ENCODE measurements around the gene TNIK. TPM values are rescaled to one million over a fixed set of nuclear protein-coding genes. Genes with fewer than 3 reads are reported as not detected.

Gene TNIK
- total and polyA plus RNA-seq, 2 experiments from 2014 or later = 14.6 to 34.3 TPM

DNA sequence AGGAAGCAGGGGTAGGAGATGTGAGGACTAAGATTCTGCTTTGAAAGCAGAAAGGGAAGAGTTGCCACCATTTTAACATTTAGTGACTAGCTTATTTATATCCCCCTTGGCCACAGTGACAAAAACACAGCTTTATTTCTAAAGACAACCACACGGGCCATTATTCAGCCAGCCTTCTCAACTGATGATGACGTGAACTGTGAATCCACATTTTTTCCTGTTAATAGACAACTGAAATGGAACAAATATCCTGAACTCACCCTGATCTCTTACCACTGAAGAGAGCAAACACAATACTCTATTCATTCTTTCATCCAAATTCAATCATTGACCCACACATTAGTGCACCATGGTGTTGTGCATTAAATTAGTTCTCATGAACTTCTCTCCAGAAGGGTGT is 145.1 kb downstream of the TNIK start (continued):
- TF ChIP-seq, protein P1, sequence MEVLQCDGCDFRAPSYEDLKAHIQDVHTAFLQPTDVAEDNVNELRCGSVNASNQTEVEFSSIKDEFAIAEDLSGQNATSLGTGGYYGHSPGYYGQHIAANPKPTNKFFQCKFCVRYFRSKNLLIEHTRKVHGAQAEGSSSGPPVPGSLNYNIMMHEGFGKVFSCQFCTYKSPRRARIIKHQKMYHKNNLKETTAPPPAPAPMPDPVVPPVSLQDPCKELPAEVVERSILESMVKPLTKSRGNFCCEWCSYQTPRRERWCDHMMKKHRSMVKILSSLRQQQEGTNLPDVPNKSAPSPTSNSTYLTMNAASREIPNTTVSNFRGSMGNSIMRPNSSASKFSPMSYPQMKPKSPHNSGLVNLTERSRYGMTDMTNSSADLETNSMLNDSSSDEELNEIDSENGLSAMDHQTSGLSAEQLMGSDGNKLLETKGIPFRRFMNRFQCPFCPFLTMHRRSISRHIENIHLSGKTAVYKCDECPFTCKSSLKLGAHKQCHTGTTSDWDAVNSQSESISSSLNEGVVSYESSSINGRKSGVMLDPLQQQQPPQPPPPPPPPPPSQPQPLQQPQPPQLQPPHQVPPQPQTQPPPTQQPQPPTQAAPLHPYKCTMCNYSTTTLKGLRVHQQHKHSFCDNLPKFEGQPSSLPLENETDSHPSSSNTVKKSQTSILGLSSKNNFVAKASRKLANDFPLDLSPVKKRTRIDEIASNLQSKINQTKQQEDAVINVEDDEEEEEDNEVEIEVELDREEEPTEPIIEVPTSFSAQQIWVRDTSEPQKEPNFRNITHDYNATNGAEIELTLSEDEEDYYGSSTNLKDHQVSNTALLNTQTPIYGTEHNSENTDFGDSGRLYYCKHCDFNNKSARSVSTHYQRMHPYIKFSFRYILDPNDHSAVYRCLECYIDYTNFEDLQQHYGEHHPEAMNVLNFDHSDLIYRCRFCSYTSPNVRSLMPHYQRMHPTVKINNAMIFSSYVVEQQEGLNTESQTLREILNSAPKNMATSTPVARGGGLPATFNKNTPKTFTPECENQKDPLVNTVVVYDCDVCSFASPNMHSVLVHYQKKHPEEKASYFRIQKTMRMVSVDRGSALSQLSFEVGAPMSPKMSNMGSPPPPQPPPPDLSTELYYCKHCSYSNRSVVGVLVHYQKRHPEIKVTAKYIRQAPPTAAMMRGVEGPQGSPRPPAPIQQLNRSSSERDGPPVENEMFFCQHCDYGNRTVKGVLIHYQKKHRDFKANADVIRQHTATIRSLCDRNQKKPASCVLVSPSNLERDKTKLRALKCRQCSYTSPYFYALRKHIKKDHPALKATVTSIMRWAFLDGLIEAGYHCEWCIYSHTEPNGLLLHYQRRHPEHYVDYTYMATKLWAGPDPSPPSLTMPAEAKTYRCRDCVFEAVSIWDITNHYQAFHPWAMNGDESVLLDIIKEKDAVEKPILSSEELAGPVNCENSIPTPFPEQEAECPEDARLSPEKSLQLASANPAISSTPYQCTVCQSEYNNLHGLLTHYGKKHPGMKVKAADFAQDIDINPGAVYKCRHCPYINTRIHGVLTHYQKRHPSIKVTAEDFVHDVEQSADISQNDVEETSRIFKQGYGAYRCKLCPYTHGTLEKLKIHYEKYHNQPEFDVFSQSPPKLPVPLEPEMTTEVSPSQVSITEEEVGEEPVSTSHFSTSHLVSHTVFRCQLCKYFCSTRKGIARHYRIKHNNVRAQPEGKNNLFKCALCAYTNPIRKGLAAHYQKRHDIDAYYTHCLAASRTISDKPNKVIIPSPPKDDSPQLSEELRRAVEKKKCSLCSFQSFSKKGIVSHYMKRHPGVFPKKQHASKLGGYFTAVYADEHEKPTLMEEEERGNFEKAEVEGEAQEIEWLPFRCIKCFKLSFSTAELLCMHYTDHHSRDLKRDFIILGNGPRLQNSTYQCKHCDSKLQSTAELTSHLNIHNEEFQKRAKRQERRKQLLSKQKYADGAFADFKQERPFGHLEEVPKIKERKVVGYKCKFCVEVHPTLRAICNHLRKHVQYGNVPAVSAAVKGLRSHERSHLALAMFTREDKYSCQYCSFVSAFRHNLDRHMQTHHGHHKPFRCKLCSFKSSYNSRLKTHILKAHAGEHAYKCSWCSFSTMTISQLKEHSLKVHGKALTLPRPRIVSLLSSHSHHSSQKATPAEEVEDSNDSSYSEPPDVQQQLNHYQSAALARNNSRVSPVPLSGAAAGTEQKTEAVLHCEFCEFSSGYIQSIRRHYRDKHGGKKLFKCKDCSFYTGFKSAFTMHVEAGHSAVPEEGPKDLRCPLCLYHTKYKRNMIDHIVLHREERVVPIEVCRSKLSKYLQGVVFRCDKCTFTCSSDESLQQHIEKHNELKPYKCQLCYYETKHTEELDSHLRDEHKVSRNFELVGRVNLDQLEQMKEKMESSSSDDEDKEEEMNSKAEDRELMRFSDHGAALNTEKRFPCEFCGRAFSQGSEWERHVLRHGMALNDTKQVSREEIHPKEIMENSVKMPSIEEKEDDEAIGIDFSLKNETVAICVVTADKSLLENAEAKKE (CRISPR knock-in tag; IDR thresholded peaks at IDR 0.05) = no peak
- no peak for TF ChIP-seq POLR2AphosphoS5 (IDR thresholded peaks at IDR 0.05; ENCODE audit: low read depth)

DNA sequence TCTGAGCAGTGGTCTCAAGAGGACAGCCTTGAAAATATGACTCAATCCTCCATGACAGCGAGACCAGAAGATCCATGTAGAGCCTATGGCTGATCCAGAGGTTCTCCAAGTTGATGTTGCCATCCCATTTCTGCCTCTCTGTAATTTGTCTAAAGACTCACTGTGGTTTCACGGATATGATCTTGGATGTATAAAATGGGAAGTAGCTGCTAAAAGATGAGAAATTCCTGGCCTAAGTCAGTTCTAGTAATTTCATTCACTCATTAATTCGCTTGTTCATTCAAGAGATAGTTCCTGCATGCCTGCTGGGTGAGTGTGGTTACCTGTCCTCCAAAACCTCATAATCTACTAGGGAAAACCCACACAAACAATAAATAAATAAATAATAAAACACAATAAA is 145.9 kb downstream of the TNIK start:
- Mint-ChIP-seq H3K27ac (no peak overlapping the region), H3K9me3 (no peaks in the 10 kb centered on the region), H3K4me1 (peaks cover 36% of the 10 kb centered on the region)

More for the DNA sequence above, 145.9 kb downstream of the TNIK start:
- H3K9me2 ChIP-seq (ENCODE audit: insufficient read depth) = no peaks in the 10 kb centered on the region
- Mint-ChIP-seq H3K4me3 (no peak overlapping the region), H3K27me3 (ENCODE audit: insufficient read depth, low read depth, poor library complexity) (no peaks in the 10 kb centered on the region), H3K36me3 (ENCODE audit: low read depth) (no peaks in the 10 kb centered on the region)
- no peaks in the 10 kb centered on the region for H4K20me1 ChIP-seq (replicated peaks; ENCODE audit: insufficient read depth)
- no peak overlapping the region for H3K4me3 ChIP-seq
- TF ChIP-seq, protein P2, sequence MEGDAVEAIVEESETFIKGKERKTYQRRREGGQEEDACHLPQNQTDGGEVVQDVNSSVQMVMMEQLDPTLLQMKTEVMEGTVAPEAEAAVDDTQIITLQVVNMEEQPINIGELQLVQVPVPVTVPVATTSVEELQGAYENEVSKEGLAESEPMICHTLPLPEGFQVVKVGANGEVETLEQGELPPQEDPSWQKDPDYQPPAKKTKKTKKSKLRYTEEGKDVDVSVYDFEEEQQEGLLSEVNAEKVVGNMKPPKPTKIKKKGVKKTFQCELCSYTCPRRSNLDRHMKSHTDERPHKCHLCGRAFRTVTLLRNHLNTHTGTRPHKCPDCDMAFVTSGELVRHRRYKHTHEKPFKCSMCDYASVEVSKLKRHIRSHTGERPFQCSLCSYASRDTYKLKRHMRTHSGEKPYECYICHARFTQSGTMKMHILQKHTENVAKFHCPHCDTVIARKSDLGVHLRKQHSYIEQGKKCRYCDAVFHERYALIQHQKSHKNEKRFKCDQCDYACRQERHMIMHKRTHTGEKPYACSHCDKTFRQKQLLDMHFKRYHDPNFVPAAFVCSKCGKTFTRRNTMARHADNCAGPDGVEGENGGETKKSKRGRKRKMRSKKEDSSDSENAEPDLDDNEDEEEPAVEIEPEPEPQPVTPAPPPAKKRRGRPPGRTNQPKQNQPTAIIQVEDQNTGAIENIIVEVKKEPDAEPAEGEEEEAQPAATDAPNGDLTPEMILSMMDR (conservative IDR thresholded peaks at IDR 0.05; ENCODE audit: low read depth in 2 of 2) = no peak
- no peak for TF ChIP-seq CREB1 (CRISPR knock-in tag; IDR thresholded peaks at IDR 0.05; ENCODE audit: low read depth)
- no peak for TF ChIP-seq EZH2 (IDR thresholded peaks at IDR 0.05; ENCODE audit: low read depth, unreplicated experiment)
- no peak for TF ChIP-seq EZH2phosphoT487 (IDR thresholded peaks at IDR 0.05; ENCODE audit: unreplicated experiment)
- DNase-seq (ENCODE audit: low spot score) (no peak), ATAC-seq (no peak)
- H3K4me1 ChIP-seq (ENCODE audit: insufficient read depth) = peaks cover 11% of the 10 kb centered on the region
- peaks cover 32% of the 10 kb centered on the region for H3K79me2 ChIP-seq (replicated peaks; ENCODE audit: insufficient read depth)
- H3K4me2 ChIP-seq = no peak overlapping the region
- H3K27me3 ChIP-seq (ENCODE audit: insufficient read depth) = no peaks in the 10 kb centered on the region
- no peak overlapping the region for H3K27ac ChIP-seq (ENCODE audit: low read depth)
- no peaks in the 10 kb centered on the region for H3K36me3 ChIP-seq (ENCODE audit: insufficient read depth)
- no peak overlapping the region for H2AFZ ChIP-seq
- H3F3A ChIP-seq (replicated peaks; ENCODE audit: low read depth) = no peaks in the 10 kb centered on the region
